GM19455 (cell line): ENCODE data around the gene RAD21L1.
"Not testable (repeated sequence)": the region's sequence is repeated elsewhere in the genome, so short reads cannot be mapped to it uniquely, and the experiment has no call there.

Source experiments
- ATAC-seq: cut with Tn5 transposase; IDR thresholded peaks from one replicate; pipeline ENCODE4 v1.9.1; 2021; ENCODE audit not compliant: unreplicated experiment

The RAD21L1 gene

DNA sequence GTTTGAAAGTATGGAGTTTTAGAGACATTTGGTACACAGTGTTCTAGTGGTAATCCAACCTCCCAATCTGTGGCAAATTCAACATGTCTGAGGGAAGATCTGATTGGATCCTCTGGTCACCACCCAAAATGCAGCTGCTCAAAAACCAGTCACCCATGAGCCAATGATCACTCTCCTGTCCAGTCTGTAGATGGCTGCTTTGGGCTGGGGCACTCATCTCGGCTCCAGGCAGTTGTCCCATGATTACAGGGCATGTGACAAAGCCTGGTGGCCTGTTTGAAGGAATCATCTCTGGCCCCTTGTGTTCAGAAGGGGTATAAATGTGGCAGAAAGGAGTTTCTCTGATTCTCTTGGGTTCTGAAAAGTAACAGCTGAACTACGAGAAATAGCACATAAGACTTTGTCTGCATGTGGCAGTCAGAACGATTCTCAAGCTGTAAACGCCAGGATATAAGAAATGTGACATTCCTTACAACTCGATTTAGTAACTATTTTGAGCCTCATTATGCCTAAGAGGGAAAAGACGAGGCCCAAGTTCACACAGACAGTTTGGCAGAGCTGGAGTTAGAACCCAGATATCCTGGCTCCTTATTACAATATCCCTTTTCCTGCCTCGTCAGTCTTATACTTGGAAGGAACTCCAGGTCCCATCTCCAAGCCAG is 26.5 kb upstream of the RAD21L1 start:
- no peak for ATAC-seq

DNA sequence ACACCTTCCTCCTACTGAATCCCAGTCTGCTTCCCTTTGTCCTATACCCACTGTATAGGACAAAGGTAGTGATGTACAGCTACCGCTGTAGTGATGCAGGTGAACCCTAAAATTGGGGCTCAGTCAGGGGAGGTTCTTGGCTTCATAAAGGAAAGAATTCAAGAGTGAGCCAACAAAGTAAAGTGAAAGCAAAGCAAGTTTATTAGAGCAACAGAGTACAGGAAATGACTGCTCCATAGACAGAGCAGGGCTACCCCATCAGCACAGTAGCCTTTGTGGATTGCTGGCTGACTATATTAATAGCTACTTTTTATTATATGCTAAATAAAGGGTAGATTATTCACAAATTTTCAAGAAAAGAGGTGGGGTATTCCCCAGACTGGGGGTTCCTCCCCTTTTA is 25.9 kb upstream of the RAD21L1 start:
- ATAC-seq, result no peak

DNA sequence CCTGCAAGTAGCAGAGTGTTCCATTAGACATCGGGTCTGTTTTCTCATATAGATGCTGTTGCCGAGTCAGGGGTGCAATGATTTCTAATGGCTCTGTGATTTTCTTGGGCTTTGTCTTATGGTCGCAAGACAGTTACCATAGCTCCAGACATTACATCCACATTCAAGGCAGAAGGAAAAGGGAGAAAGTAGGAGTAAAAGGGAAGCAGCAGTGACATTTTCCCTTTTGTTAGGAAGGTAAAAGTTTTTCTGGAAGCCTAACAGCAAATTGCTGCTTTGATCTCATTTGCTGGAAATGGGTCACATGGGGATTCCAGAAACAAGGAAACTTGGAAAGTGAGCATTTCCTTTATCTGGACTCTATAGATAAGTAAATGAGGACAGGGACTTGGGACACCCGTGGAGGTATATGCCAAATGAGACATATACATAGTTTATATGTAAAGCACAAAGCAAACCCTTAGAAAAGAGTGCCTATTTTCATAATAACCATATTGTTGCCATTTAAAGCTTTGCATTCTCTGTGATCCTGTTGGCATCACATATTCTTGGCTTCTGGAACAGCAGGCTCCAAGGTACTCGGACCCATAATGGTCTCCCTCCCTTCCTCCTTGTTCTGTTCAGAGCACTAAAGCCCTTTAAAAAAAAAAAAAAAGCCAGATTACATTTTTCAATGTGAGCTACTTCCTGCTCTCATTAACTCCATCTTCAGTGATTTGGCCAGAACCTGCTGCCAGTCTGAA is 22.9 kb upstream of the RAD21L1 start, which contains the start of gene C20orf202:
Gene C20orf202, plus strand, starts transcription at position 693 of the 743 bp plus-strand sequence. CDS start 132 bp downstream, outside the sequence.
- no peak for ATAC-seq

DNA sequence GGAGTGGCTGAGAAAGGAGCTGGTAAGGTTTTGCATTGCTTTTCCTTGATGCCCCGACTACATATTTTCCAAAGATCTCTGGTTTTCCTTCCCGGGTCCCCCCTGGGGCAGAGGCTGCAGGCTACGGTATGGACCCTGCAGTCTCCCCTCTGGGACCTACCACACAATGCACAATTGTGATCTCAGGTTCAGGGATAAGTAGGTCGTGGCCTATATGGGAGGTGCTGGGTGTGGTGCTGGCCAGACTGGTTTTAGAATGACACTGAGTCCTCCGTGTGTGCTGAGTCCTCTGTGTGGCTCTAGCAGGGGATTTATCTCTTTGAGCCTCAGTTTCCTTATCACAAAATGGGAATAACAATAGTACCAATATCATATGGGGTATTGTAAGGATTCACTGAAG is 22.2 kb upstream of the RAD21L1 start:
- no peak for ATAC-seq

DNA sequence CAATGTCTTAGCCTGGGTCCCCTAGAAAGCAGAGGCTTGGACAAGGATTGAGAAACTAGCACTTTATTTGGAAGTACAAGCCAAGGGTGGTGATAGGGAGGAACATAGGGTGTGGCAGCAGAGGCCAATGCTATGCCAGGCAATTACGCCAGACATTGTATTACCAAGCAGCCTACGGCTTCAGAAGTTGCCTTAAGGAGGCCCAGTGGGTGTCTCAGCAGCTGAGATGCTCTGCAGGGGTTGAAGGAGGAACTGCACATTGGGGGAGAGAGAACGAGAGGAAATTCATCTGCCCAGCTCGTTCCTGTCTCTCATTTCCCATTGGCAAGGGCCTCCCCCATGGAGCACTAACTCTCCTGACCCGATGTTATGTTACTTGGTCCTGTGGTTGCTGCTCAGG is 21.7 kb upstream of the RAD21L1 start:
- ATAC-seq, result no peak

DNA sequence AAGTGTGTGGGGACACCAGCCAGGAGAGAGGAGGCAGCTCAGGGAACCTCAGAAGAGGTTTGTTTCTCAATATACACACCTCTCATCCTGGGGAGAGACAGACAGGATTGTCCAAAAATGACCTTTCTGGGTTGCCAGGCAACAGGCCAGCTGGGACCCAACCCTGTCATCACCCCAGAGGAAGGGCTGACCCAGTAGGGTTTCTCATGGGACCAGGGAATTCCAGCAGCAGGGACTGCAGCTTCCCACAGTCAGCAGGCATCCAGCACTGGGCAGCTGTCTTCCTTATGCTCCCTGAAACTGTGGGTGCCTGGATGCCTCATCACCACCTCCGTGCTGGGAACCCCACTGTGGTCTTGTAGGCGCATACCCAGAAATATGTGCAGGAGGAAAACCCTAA is 21.3 kb upstream of the RAD21L1 start:
- no peak for ATAC-seq

DNA sequence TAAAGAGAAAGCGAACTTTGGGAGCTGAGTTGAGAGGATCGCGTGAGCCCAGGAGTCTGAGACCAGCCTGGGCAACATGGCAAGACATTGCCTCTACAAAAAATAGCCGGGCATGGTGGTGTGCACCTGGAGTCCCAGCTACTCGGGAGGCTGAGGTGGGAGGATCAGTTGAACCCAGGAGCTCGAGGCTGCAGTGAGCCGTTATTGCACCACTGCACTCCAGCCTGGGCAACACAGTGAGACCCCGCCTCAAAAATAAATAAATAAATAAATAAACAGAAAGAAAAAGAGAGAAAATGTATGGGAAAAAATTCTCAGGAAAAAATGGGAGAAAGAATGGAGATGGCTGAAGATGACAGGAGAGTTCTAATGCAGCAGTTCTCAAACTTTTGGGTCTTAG is 20.0 kb upstream of the RAD21L1 start:
- no peak for ATAC-seq

DNA sequence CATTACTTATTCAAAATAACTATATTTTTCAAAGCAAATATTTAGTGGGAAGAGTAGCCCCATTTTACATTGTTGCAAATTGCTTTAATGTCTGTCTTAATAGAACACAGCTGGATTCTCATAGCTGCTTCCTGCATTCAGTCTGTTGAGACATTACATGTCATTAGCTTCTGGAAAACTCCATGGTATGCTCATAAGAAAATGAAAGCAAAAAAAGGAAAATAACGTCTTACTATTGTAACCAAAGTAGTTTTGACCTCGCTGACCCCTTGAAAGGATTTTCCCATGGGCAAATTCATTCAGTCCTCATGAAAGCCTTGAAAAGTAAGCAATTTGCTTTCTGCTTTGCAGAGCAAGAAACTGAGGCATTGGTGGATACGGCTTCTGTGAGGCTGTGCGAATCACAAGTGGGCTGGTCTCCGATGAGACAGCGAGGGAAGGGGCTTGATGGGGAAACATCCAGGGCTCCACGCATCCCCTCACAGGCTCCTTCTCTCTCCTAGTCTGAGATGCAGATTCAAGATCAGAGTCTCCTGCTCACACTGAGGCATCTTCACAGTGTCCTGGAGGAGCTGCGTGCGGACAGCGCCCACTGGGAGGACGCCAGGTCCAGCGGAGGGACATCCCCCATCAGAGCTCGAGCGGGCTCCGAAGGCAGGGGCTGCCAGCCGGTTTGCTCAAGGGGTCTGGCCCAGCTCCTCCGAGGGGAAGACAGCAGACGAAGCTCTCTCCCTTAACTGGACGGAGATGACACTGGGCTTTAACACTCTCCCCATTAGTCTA is 19.3 kb upstream of the RAD21L1 start:
- ATAC-seq, result no peak

DNA sequence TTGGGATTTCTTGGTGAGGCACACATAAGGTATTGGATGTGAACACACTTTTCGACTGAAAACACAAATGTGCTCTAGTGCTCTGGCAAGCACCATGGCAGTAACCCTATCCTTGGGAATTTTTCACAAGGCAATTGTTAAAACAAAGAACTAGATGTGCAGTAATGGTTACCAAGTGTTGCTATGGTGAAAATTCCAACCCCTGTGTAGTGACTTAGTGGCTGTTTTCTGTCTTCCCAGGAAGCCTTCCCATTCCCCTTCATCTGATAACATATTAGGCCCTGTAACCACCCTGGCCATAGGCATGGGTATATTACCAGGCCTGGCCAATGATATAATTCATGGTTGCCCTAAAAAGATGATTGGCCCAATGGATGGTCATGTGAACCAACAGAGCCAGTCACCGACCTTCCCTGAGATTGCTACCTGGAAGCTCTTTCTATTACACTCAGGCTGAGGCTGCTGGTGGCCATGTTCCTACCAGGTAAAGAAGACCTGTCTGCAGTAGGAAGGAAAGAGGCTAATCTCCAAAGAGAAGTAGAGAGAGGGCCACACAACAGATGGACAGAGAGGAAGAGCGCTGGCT is 18.5 kb upstream of the RAD21L1 start:
- no peak for ATAC-seq

DNA sequence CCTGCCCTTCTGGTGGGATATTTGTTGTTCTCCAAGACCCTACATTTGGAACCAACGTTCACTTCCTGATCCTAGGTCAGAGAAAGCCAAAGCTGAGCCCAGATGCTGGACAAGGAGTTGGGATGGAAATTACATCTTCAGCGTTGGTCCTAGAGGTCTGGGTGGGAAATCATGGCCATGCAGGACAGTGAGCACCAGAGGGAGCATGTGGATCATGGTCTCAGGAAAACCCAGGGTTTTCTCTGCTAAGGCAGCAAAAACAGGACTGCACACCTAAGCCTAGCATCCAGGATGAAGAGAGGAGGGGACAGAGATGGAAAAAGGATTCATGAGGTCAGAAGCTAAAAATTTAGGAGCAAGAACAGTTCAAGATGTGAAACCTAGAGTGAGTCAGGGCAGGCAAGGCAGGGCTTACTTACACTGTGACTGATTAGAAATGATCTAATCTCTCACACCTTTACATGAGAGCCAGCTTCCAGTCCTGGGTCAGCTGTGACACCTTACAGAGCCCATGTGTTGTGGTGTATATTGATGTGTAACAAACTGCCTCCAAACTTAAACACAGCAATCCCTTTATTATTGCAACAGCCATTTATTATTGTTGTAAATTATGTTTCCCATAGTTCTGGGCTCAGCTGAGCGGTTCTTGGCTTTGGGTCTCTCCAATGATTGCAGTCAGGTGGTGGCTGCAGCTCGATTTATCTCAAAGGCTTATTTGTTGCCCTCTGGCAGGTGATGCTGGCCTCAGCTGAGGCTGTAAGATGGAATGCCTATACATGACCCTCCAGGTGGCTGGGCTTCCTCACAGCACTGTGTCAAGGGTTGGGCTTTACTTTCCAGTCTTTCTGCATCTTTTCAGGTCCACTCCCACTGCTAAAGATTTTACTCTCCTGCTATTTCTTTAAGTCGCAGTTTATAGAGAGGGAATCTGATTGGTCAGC is 16.1 kb upstream of the RAD21L1 start:
- ATAC-seq, result no peak

DNA sequence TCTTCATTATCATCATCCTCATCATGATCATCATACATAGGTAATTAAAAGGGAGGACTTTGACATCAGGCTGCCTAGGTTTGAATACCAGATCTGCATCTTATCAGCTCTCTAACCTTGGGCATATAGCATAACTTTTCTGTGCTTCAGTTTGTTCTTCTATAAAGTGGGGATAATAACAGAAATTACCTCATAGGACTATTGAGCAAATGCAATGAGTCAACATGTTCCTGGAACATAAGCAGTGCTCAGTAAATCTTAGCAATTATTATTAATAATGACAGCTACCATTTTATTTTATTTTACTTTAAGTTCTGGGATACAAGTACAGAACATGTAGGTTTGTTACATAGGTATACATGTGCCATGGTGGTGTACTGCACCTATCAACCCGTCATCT is 15.3 kb upstream of the RAD21L1 start:
- no peak for ATAC-seq

DNA sequence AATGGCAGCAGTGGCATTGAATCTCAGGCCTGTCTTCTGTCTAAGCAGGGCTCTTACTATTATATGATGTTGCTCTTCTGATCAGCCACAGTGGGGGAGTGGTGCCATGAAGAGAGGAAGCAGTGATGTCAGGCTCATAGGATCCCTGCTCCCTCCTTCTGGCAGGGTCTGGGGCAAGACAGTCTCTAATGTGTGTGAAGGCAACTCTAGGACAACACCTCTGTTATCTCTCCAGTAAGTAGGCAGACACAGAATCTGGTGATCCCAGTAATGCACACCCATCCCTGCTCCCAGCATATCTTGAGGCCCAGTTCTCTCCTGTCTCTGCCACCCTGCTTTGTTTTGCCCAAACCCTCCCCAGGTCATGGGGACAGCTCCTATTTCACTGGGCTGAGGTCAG is 13.8 kb upstream of the RAD21L1 start:
- ATAC-seq, result no peak

DNA sequence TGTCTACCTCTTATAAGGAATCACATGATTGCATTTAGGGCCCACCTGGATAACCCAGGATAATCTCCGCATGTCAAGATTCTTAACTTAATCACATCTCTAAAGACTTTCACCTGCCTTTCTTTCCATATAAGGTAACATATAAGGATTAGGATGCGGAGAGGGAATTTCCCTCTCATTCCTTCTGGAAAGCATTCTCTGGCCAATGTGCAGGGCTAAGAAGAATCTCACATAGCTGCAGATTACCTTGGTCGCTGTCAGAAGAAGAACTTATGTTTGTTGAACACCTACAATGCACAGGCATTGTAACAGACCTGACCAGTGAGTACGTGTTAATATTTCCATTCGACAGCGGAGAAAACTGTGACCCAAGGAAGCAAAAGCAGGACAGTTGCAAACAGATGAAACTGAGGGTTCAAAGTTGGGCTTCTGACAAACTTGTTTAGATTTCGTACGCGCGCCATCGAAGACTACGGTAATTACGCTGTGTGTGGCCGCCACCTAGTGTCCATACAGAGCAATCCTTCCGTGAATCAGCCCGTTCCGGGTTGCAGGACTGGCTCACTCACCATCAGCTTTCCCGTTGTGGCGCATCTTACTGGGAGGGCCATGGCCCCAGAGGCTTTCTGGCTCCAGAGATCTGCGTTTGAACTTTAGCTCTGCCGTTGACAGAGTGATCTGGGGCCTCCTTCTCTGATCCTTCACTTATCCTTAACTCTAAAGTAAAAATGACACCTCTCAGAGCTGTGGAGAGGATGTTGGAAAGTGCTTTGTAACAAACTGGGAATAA is 13.0 kb upstream of the RAD21L1 start:
- no peak for ATAC-seq

DNA sequence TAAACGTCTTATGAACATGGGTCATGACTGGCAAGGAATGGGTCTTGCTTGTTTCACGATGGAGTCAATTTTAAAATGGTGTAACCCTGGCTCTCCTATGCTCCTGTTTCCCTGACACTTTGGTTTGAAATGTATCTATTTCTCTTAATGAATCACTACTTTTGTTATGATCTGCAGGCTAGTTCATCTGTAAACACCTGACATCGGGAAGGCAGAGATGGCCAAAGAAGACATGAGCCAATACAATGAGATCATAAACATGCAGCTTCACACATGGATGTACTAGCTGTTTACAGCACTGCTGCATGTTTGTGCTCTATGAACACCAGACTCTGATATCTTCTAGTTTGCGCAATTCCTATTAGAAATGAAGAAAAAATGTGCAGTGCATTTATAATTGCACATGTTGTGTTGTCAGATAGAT is 11.0 kb upstream of the RAD21L1 start:
- no peak for ATAC-seq

DNA sequence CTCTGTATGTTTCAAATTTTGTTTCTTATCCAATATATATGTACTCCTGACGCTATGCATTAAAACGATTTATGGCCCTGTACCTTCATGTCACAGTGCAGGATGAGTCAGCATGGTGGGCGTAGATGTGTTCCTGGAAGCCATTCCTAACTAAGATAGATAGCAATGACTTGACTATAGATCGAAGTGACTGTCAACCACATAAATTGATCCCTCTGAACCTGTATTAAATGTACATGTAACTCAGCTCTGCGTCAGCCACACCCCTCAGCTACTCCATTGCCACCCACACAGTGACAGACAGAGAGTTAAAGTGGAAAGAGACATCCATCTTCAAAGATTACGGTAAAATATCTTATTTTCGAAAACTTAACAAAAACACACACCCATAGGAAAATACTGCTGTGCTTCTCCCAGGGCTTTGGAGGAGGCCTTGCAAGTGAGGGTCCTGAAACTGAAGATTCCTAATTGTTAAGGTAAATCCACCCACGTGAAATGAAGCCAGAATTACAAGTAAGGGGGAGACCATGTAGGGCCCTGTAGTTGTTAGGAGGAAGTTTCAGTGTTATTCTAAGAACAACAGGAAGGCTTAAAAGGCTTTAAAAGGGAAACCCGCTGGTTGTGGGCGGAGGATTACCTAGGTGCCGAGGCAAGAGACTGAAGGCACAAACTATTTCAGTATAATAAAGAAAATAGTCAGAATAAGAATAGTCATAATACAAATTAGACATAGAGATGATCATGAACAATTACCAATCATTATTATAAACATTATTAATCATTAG is 10.3 kb upstream of the RAD21L1 start:
- no peak for ATAC-seq

DNA sequence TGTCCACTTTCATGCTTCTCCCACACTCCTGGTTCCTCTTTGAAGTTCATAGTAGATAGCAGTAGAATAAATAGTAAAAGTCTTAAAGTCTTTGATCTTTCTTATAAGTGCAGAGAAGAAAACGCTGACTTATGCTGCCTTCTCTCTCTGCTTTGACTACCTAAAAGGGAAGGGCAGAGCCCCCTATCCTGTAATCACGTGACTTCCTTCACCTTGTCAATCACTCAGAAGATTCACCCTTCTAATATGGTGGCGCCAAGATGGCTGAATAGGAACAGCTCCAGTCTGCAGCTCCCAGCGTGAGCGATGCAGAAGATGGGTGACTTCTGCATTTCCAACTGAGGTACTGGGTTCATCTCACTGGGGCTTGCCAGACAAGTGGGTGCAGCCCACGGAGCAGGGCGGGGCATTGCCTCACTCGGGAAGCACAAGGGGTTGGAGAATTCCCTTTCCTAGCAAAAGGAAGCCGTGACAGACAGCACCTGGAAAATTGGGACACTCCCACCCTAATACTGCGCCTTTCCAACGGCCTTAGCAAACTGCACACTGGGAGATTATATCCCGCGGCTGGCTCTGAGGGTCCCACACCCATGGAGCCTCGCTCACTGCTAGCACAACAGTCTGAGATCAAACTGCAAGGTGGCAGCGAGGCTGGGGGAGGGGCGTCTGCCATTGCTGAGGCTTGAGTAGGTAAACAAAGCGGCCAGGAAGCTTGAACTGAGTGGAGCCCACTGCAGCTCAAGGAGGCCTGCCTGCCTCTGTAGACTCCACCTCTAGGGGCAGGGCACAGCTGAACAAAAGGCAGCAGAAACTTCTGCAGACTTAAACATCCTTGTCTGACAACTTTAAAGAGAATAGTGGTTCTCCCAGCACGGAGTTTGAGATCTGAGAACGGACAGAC is 9.1 kb upstream of the RAD21L1 start:
- not testable (repeated sequence) for ATAC-seq

DNA sequence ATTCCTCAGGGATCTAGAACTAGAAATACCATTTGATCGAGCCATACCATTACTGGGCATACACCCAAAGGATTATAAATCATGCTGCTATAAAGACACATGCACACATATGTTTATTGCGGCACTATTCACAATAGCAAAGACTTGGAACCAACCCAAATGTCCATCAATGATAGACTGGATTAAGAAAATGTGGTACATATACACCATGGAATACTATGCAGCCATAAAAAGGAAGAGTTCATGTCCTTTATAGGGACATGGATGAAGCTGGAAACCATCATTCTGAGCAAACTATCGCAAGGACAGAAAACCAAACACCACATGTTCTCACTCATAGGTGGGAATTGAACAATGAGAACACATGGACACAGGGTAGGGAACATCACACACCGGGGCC is 3.1 kb upstream of the RAD21L1 start:
- not testable (repeated sequence) for ATAC-seq
